Hepatocyte (in vitro differentiated cells): ENCODE measurements around the gene ASB8. TPM values are rescaled to one million over a fixed set of nuclear protein-coding genes. Genes with fewer than 3 reads are reported as not detected.

Experiments
- DNase-seq: peaks from one replicate; pipeline ENCODE4 v3.0.0-alpha.2; 2016; ENCODE audit warnings: low spot score
- H2AFZ ChIP-seq: fragments of 200-600 bp; sonication (generic); 2 replicates; pipeline ENCODE4 v1.6.0; 2016; ENCODE audit warnings: antibody characterized with exemption, mild to moderate bottlenecking
- H3K27ac ChIP-seq: fragments of 200-600 bp; sonication (generic); 2 replicates; pipeline ENCODE4 v1.5.1; 2016; ENCODE audit warnings: mild to moderate bottlenecking
- H3K27me3 ChIP-seq: fragments of 200-600 bp; sonication (generic); 2 replicates; pipeline ENCODE4 v1.6.1; 2016
- H3K36me3 ChIP-seq: fragments of 200-600 bp; sonication (generic); replicated peaks from 2 replicates; pipeline ENCODE4 v1.5.1; 2016; ENCODE audit warnings: low read depth; ENCODE audit not compliant: insufficient read depth
- H3K4me1 ChIP-seq: fragments of 200-600 bp; sonication (generic); 2 replicates; pipeline ENCODE4 v1.5.1; 2016; ENCODE audit warnings: mild to moderate bottlenecking, moderate library complexity; ENCODE audit not compliant: insufficient read depth
- H3K4me2 ChIP-seq: fragments of 200-600 bp; sonication (generic); 2 replicates; pipeline ENCODE4 v1.6.0; 2016
- H3K4me3 ChIP-seq: fragments of 200-600 bp; sonication (generic); 2 replicates; pipeline ENCODE4 v1.5.1; 2016; ENCODE audit warnings: mild to moderate bottlenecking
- H3K79me2 ChIP-seq: fragments of 200-600 bp; sonication (generic); 2 replicates; pipeline ENCODE4 v1.6.0; 2017; ENCODE audit warnings: mild to moderate bottlenecking
- H3K9me2 ChIP-seq: fragments of 200-600 bp; sonication (generic); replicated peaks from 2 replicates; pipeline ENCODE4 v1.6.0; 2017; ENCODE audit warnings: mild to moderate bottlenecking; ENCODE audit not compliant: insufficient read depth
- H3K9me3 ChIP-seq: fragments of 200-600 bp; sonication (generic); 2 replicates; pipeline ENCODE4 v1.5.1; 2016; ENCODE audit warnings: low read depth, mild to moderate bottlenecking
- H4K20me1 ChIP-seq: fragments of 200-600 bp; sonication (generic); 2 replicates; pipeline ENCODE4 v1.6.0; 2016; ENCODE audit warnings: mild to moderate bottlenecking; ENCODE audit not compliant: insufficient read depth, poor library complexity, severe bottlenecking
- CTCF ChIP-seq: fragments of 200-600 bp; sonication (generic); IDR thresholded peaks from 2 replicates; pipeline ENCODE4 v1.5.1; 2016; ENCODE audit warnings: antibody characterized with exemption, mild to moderate bottlenecking; ENCODE audit not compliant: poor library complexity
- EZH2 ChIP-seq: fragments of 200-600 bp; sonication (generic); IDR thresholded peaks from 2 replicates; pipeline ENCODE4 v1.6.1; 2016; ENCODE audit warnings: antibody characterized with exemption, mild to moderate bottlenecking, borderline replicate concordance
- EZH2phosphoT487 ChIP-seq: fragments of 200-600 bp; sonication (generic); IDR thresholded peaks from one replicate; pipeline ENCODE4 v1.6.1; 2018; ENCODE audit warnings: antibody characterized with exemption, mild to moderate bottlenecking, low read depth, moderate library complexity; ENCODE audit not compliant: unreplicated experiment, severe bottlenecking
- WGBS: methylation state at CpG from one replicate; pipeline ENCODE4 v1.1.6; 2016; ENCODE audit warnings: low lambda C conversion rate; ENCODE audit errors: missing lambda C conversion rate; 5-methylcytosine and 5-hydroxymethylcytosine counted together
- microRNA-seq: library from miRNA; unstranded; fragments of <30 nt; microRNA quantifications from one replicate; pipeline ENCODE4, GENCODE V29; 2017
- polyA plus RNA-seq: library from polyadenylated mRNA; unstranded; fragments of >200 nt; fragmentation: Nextera tagmentation; extraction: Ambion mirVana; gene quantifications from 2 replicates; pipeline ENCODE4 v1.2.1, GENCODE V29; 2016
- small RNA-seq: library from RNA; depleted of rRNA; stranded (forward); fragments of <200 nt; gene quantifications from one replicate; pipeline ENCODE3, GENCODE V24; 2014
- total RNA-seq: library from RNA; depleted of rRNA; stranded (reverse); fragments of >200 nt; gene quantifications from 2 replicates; pipeline ENCODE4 v1.2.3, GENCODE V29; 2014

The ASB8 gene
- total and polyA plus RNA-seq, 2 experiments from 2014 or later, result 27.2 to 29.0 TPM

- no peaks in the 10 kb centered on the region for H3K9me3 ChIP-seq
- DNase-seq, result peak; percentile 6
- peaks cover 50% of the 10 kb centered on the region for H3K79me2 ChIP-seq
- H3K4me3 ChIP-seq, result peak overlapping the region; percentile 62
- WGBS, result 2% methylated on average over 29 of the region's 30 CpGs
- H2AFZ ChIP-seq, result peak overlapping the region; percentile 90
- H3K27ac ChIP-seq, result peak overlapping the region; percentile 97
- H3K36me3 ChIP-seq, result no peaks in the 10 kb centered on the region
- TF ChIP-seq EZH2 (no peak), CTCF (no peak), EZH2phosphoT487 (no peak)
- H3K4me2 ChIP-seq, result peak overlapping the region; percentile 85
- peaks cover 16% of the 10 kb centered on the region for H3K4me1 ChIP-seq
- H3K27me3 ChIP-seq, result no peaks in the 10 kb centered on the region
- H3K9me2 ChIP-seq, result no peaks in the 10 kb centered on the region
- H4K20me1 ChIP-seq, result no peaks in the 10 kb centered on the region
These were observed 51.9 kb downstream of the ASB8 start for GRCh38 chr12:48105321-48105866.

DNA sequence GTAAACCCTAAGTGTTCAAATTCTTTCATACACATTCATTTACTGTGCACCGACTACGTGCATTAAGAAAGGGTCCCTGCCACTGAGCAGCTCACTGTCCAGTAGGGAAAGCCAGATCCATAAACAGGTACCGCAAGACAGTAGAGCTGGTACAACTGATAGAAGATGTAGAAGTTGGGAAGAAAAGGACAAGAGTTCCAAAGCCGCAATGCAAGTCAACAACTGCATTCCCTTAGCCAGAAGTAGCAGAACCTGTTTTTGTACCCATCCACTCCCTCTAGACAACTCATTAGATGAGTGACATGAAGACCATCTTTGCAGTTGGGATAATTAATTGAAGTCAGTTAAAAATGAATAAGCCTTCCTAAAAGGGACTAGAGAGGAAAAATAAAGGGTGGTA is 52.8 kb downstream of the ASB8 start:
- Histone ChIP-seq H3K36me3 (no peaks in the 10 kb centered on the region), H3K27me3 (no peaks in the 10 kb centered on the region), H3K9me2 (no peaks in the 10 kb centered on the region), H3K79me2 (peaks cover 59% of the 10 kb centered on the region), H2AFZ (peak overlapping the region; percentile 90), H3K4me3 (peak overlapping the region; percentile 62), H3K9me3 (no peaks in the 10 kb centered on the region), H4K20me1 (no peaks in the 10 kb centered on the region), H3K27ac (peak overlapping the region; percentile 97), H3K4me2 (peak overlapping the region; percentile 85), H3K4me1 (peaks cover 16% of the 10 kb centered on the region)
- 73% methylated on average over 4 of the region's 4 CpGs for WGBS
- no peak for DNase-seq
- TF ChIP-seq EZH2phosphoT487 (no peak), CTCF (no peak), EZH2 (no peak)

Small RNA genes lying within 50 kb of the gene (microRNA-seq; reads per million reads assigned to microRNA genes)
- 5.8 reads per million, percentile 13 among the genes with 10 or more reads in this experiment for gene MIR6505

Small RNA genes lying within 50 kb of the gene (small RNA-seq; reads per million reads assigned to genes)
- gene MIR6505, result 0.16 reads per million

Other genes starting within 250 kb of the ASB8 start
- 113 and 124 TPM in 2 replicates for gene TMEM106C, start 193.9 kb downstream of the ASB8 start, total RNA-seq
- gene TMEM106C, start 193.9 kb downstream of the ASB8 start, polyA plus RNA-seq, result 98.1 and 101 TPM in 2 replicates
- gene COL2A1, start 153.0 kb downstream of the ASB8 start, total RNA-seq, result 32.7 and 52.5 TPM in 2 replicates
- 43.8 and 57.9 TPM in 2 replicates for gene COL2A1, start 153.0 kb downstream of the ASB8 start, polyA plus RNA-seq
- gene SENP1, start 51.4 kb downstream of the ASB8 start, total RNA-seq, result 14.4 and 16.9 TPM in 2 replicates
- gene SENP1, start 51.4 kb downstream of the ASB8 start, polyA plus RNA-seq, result 3.9 and 5.0 TPM in 2 replicates
- gene PFKM, start 38.2 kb downstream of the ASB8 start, total RNA-seq, result 45.6 and 49.1 TPM in 2 replicates
- 51.9 and 57.0 TPM in 2 replicates for gene PFKM, start 38.2 kb downstream of the ASB8 start, polyA plus RNA-seq
- gene CCDC184, start 26.1 kb upstream of the ASB8 start, total RNA-seq, result 4.8 and 7.7 TPM in 2 replicates
- 13.8 and 19.4 TPM in 2 replicates for gene CCDC184, start 26.1 kb upstream of the ASB8 start, polyA plus RNA-seq
- not detected in 2 replicates for gene OR10AD1, start 45.8 kb upstream of the ASB8 start, total RNA-seq
- gene OR10AD1, start 45.8 kb upstream of the ASB8 start, polyA plus RNA-seq, result 0.29 TPM in 1 of 2 replicates, not detected in the other
- 37.1 and 37.2 TPM in 2 replicates for gene ZNF641, start 193.4 kb upstream of the ASB8 start, total RNA-seq
- gene ZNF641, start 193.4 kb upstream of the ASB8 start, polyA plus RNA-seq, result 15.5 and 16.2 TPM in 2 replicates